ENCODE results near the gene NXPE2.

- no peak for TF ChIP-seq CTCF (conservative IDR thresholded peaks at IDR 0.05; ENCODE audit: low read depth, low read length)
- TF ChIP-seq EZH2 (IDR thresholded peaks at IDR 0.05; ENCODE audit: borderline replicate concordance, low read depth, low read length, poor library complexity, severe bottlenecking): no peak
These were observed 27.7 kb upstream of the NXPE2 start for GRCh38 chr11:114650661-114651060.
